HepG2 (cell line): ENCODE results near the gene TBL3. TPM values are rescaled to one million over a fixed set of nuclear protein-coding genes. Genes with fewer than 3 reads are reported as not detected.
A peak's percentile ranks its signal among the peaks of the same experiment; 100 is the strongest.

Experiments used
- ATAC-seq: fragments of 200-7000 bp; cut with Tn5 transposase; 3 replicates; pipeline ENCODE4 v1.9.1; 2020; ENCODE audit warnings: mild to moderate bottlenecking, moderate library complexity
- BruUV-seq: library from RNA; stranded (reverse); fragments of 400-500 nt; replicated peaks from 2 replicates; lab custom pipeline; 2021; lab: Mats Ljungman, UMichigan
- CTCF ChIA-PET: fragments of 300-600 bp; formaldehyde crosslinking; extraction: SDS; loops from one replicate; lab custom pipeline; 2021; ENCODE audit warnings: low total read pairs, inconsistent platforms, low intra/inter-chr PET ratio; lab: Yijun Ruan, JAX
- POLR2A ChIA-PET: fragments of 350-600 bp; sonication (Branson Sonifier 250); formaldehyde crosslinking; loops from one replicate; lab custom pipeline; 2020; ENCODE audit warnings: antibody characterized with exemption, inconsistent platforms; lab: Yijun Ruan, JAX
- DNase-seq: peaks from one replicate; pipeline ENCODE4 v3.0.0-alpha.2; 2015; ENCODE audit warnings: low spot score
- FAIRE-seq: peaks from 3 replicates; lab custom pipeline; 2011; peaks lifted over from hg19 to GRCh38; lab: Jason Lieb, UNC
- H2AFZ ChIP-seq: one replicate; pipeline ENCODE4 v1.6.1; 2011; ENCODE audit warnings: low read length, inconsistent platforms
- H3K27ac ChIP-seq: fragments of 300-600 bp; 3 replicates; pipeline ENCODE4 v1.8.0; 2011; ENCODE audit warnings: mixed run types, mild to moderate bottlenecking, mixed read lengths, low read length, inconsistent platforms; ENCODE audit not compliant: insufficient read depth; ENCODE audit errors: extremely low read length
- H3K27me3 ChIP-seq, 2 experiments: fragments of 200-600 bp in 1 of 2; 2 replicates in 1 of 2; 3 replicates in 1 of 2; pipeline versions ENCODE4 v1.6.0 to v1.8.0; 2011; ENCODE audit warnings: low read length in 2 of 2, mild to moderate bottlenecking in 2 of 2, moderate library complexity in 2 of 2, inconsistent platforms in 1 of 2; ENCODE audit not compliant: insufficient read depth in 2 of 2, control insufficient read depth in 1 of 2
- H3K36me3 ChIP-seq, 2 experiments: fragments of 200-600 bp in 1 of 2; replicated peaks in 1 of 2; 2 replicates in 1 of 2; 3 replicates in 1 of 2; pipeline versions ENCODE4 v1.5.1 to v1.8.0; 2011; ENCODE audit warnings: low read length in 2 of 2, inconsistent platforms in 1 of 2; ENCODE audit not compliant: insufficient read depth in 2 of 2, control insufficient read depth in 1 of 2
- H3K4me1 ChIP-seq: 2 replicates; pipeline ENCODE4 v1.5.1; 2012; ENCODE audit warnings: low read length, inconsistent platforms; ENCODE audit not compliant: insufficient read depth
- H3K4me2 ChIP-seq: 2 replicates; pipeline ENCODE4 v1.6.0; 2011; ENCODE audit warnings: low read depth, low read length, inconsistent platforms
- H3K4me3 ChIP-seq, 3 experiments: fragments of 200-600 bp in 1 of 3; sonication (generic), shearing (Covaris generic) in 1 of 3; replicated peaks in 1 of 3; 2 replicates each; pipeline ENCODE4 v1.5.1; 2011 to 2016; ENCODE audit warnings: low read length in 3 of 3, inconsistent platforms in 2 of 3, low read depth in 2 of 3, mild to moderate bottlenecking in 2 of 3, control low read depth in 1 of 3, mixed read lengths in 1 of 3; ENCODE audit not compliant: insufficient read depth in 1 of 3
- H3K79me2 ChIP-seq: one replicate; pipeline ENCODE4 v1.6.1; 2011; ENCODE audit warnings: low read length, inconsistent platforms; ENCODE audit not compliant: insufficient read depth
- H3K9ac ChIP-seq: 2 replicates; pipeline ENCODE4 v1.6.0; 2011; ENCODE audit warnings: mild to moderate bottlenecking, low read depth, low read length, inconsistent platforms; ENCODE audit not compliant: insufficient read depth
- H3K9me3 ChIP-seq: 2 replicates; pipeline ENCODE4 v1.5.1; 2012; ENCODE audit warnings: mild to moderate bottlenecking, low read length
- H4K20me1 ChIP-seq: 2 replicates; pipeline ENCODE4 v1.6.0; 2011; ENCODE audit warnings: inconsistent platforms, mild to moderate bottlenecking, low read length, moderate library complexity; ENCODE audit not compliant: insufficient read depth
- AGO2 ChIP-seq: fragments of 200-400 bp; formaldehyde crosslinking; optimal IDR thresholded peaks from 2 replicates; pipeline ENCODE3; 2017; ENCODE audit warnings: mild to moderate bottlenecking, low read depth, low read length, moderate library complexity
- IRF9 ChIP-seq: sonication (generic); formaldehyde crosslinking; IDR thresholded peaks from 2 replicates; pipeline ENCODE4 v1.8.0; 2022; ENCODE audit warnings: missing genetic modification reagents, mild to moderate bottlenecking, borderline replicate concordance
- RBFOX2 ChIP-seq: fragments of 200-400 bp; formaldehyde crosslinking; IDR thresholded peaks from 2 replicates; pipeline ENCODE4 v1.6.1; 2017; ENCODE audit warnings: low read depth, mild to moderate bottlenecking, low read length
- ZBTB33 ChIP-seq: sonication (generic); formaldehyde crosslinking; IDR thresholded peaks from 2 replicates; pipeline ENCODE4 v1.4.0; 2020; ENCODE audit warnings: missing genetic modification reagents
- ZXDC ChIP-seq: sonication (generic); formaldehyde crosslinking; IDR thresholded peaks from 2 replicates; pipeline ENCODE4 v1.5.0; 2020; ENCODE audit warnings: mild to moderate bottlenecking, missing genetic modification reagents
- WGBS: methylation state at CpG from one replicate; pipeline ENCODE4 v1.1.6; 2017; ENCODE audit warnings: low lambda C conversion rate; 5-methylcytosine and 5-hydroxymethylcytosine counted together
- in situ Hi-C: cut with HindIII; loops from 2 replicates; pipeline ENCODE4 v1.10.0; 2017; ENCODE audit warnings: low pct_unique_long_range_greater_than_20kb; ENCODE audit not compliant: extremely low pct_ligation_motif_present
- intact Hi-C: fragments of 100-400 bp; cut with micrococcal nuclease; formaldehyde crosslinking; loops from one replicate; pipeline ENCODE4 v1.10.0; 2022; ENCODE audit not compliant: unreplicated experiment
- polyA plus RNA-seq, 8 experiments: library from polyadenylated mRNA; depleted of rRNA in 3 of 8; stranded (reverse) in 7 of 8; unstranded in 1 of 8; fragments of >200 nt; fragmentation: Illumina TruSeq in 4 of 8; extraction: Trizol in 4 of 8; gene quantifications; 2 replicates each; pipeline versions ENCODE4 v1.2.1 to v1.2.3, GENCODE V29; 2011 to 2016; ENCODE audit warnings: low read depth in 4 of 8, missing spikeins in 1 of 8, mixed read lengths in 1 of 8; ENCODE audit not compliant: insufficient read depth in 1 of 8
- total RNA-seq, 5 experiments: library from RNA; depleted of rRNA; stranded (reverse); fragments of >200 nt; fragmentation: Illumina TruSeq; extraction: Trizol; gene quantifications; 2 replicates each; pipeline ENCODE4 v1.2.3, GENCODE V29; 2016; ENCODE audit warnings: low read depth in 1 of 5

Gene TBL3
- total and polyA plus RNA-seq, 2 of the 13 experiments (the other 11 are each of a cell fraction or from before 2014, with no cell fraction given), result 16.8 to 38.0 TPM

GRCh38 chr16:2004795-2005517, 33.1 kb downstream of the TBL3 start:
- ChIA-PET CTCF (interaction anchor here (1.7 kb wide), 1 partner anchor 136 kb away, joined by 10 read pairs; no protein-coding TSS in a partner anchor), POLR2A (interaction anchor here (0.7 to 2.8 kb wide), 8 partner anchors 11 to 150 kb away, joined by 3 to 27 read pairs (median 5); partner anchors contain the start of genes GFER, NPW, RPS2 and TRAF7)
- FAIRE-seq (no peak), DNase-seq (no peak), ATAC-seq (no peak; the same call in 2 of the 3 replicates)
- intact Hi-C loops, result no loop called here
- peaks cover 18% of the 10 kb centered on the region; the same call in 1 of the 2 replicates for H4K20me1 ChIP-seq
- peak overlapping the region; percentile 1 for H3K27ac ChIP-seq
- H3K27me3 ChIP-seq, result no peaks in the 10 kb centered on the region
- H3K4me3 ChIP-seq, result peak overlapping the region in 1 of 3 experiments; percentile 17; a peak in 1 of 6 replicates
- peaks cover 19 to 35% of the 10 kb centered on the region in 2 experiments for H3K36me3 ChIP-seq
- no TSS peak for BruUV-seq
- WGBS, result 93% methylated on average over 21 of the region's 34 CpGs
- no peak overlapping the region for H2AFZ ChIP-seq
- peaks cover 43% of the 10 kb centered on the region for H3K4me1 ChIP-seq
- no peak overlapping the region for H3K9ac ChIP-seq
- H3K9me3 ChIP-seq, result no peaks in the 10 kb centered on the region
- peak overlapping the region; percentile 42; the same call in 1 of the 2 replicates for H3K4me2 ChIP-seq
- in situ Hi-C loops, result no loop called here
- peak; percentile 81 for TF ChIP-seq ZBTB33 (CRISPR knock-in tag)
- no peak for TF ChIP-seq ZXDC (CRISPR knock-in tag)
- peak; percentile 57 for TF ChIP-seq AGO2
- peak; percentile 65 for TF ChIP-seq RBFOX2
- TF ChIP-seq IRF9 (CRISPR knock-in tag), result no peak
- H3K79me2 ChIP-seq, result peaks cover 47% of the 10 kb centered on the region
